Measurements from ENCODE around the gene PDE1A. TPM values are rescaled to one million over a fixed set of nuclear protein-coding genes. Genes with fewer than 3 reads are reported as not detected.

Gene PDE1A
- total and polyA plus RNA-seq, 10 of the 15 experiments (the other 5 are each of a cell fraction or from before 2014, with no cell fraction given): 1.1 TPM; not detected in 9

DNA sequence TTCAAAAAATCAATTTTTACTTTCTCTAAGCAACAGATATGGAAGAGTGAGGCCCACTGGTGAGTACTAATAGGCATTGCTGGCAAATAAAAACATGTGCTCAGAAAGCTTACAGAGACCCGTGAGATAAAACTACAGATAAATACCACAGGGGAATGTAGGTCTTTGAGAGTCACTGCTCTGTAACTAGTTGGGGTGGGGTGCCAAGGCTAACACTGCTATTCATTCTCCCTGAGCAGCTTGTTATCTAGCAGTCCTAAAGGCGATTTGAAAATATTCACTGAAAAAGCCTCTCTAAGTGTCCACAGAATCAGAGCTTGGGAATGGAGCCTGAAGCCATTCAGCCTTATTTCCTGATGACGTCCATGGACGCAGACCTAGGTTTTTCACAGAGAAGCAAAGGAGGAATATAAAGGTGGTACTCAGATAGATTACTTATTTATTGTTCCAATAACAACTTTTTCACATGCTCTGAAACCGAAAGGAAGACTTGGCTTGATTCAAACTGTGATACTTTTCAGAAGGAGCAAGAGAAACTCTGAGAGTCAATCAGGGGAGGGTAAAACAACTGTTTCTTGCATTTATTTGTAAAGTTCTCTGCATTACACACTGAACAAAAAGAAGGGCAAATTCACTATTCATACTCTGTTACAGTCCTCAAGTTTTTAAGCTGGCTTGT lies 252.8 kb downstream of the PDE1A start:
- Histone ChIP-seq H3K79me2 (ENCODE audit: control insufficient read depth, insufficient read depth, low read length) (no peaks in the 10 kb centered on the region), H3K4me2 (ENCODE audit: control insufficient read depth, insufficient read depth) (no peak overlapping the region), H3K4me3 (no peak overlapping the region), H4K20me1 (ENCODE audit: control insufficient read depth, insufficient read depth) (no peaks in the 10 kb centered on the region), H2AFZ (ENCODE audit: control insufficient read depth, low read depth, low read length) (no peak overlapping the region), H3K36me3 (ENCODE audit: control insufficient read depth in 2 of 2, insufficient read depth in 2 of 2, low read length in 1 of 2) (no peaks in the 10 kb centered on the region), H3K9me3 (replicated peaks; ENCODE audit: control insufficient read depth, insufficient read depth, low read length) (no peaks in the 10 kb centered on the region), H3K27ac (ENCODE audit: control insufficient read depth, insufficient read depth) (no peak overlapping the region), H3K9ac (ENCODE audit: control insufficient read depth, insufficient read depth, low read length) (no peak overlapping the region), H3K27me3 (replicated peaks in 1 of 2; ENCODE audit: control insufficient read depth in 2 of 2, insufficient read depth in 2 of 2, low read length in 1 of 2) (no peaks in the 10 kb centered on the region), H3K4me1 (ENCODE audit: control insufficient read depth, insufficient read depth, low read length) (no peaks in the 10 kb centered on the region)
- ChIA-PET POLR2A (no interaction called here), CTCF (no interaction called here), SMC1A (ENCODE audit: uncharacterized antibody, unreplicated experiment) (interaction anchor here (1.5 to 2.6 kb wide), 2 partner anchors 12 to 35 kb away, joined by 3 to 7 read pairs; no protein-coding TSS in a partner anchor), RAD21 (ENCODE audit: unreplicated experiment) (no interaction called here)
- intact Hi-C loops (cut with micrococcal nuclease; ENCODE audit: unreplicated experiment) (no loop called here), in situ Hi-C loops (cut with MboI) (no loop called here)
- no peak for DNase-seq (ENCODE audit: low read depth, low spot score)
- FAIRE-seq: no peak
- BruUV-seq (replicated peaks): no TSS peak
- TF ChIP-seq SREBF2 (IDR thresholded peaks at IDR 0.05; ENCODE audit: low read length) (no peak), NFIC (IDR thresholded peaks at IDR 0.05; ENCODE audit: low read depth, low read length) (no peak), STAT3 (IDR thresholded peaks at IDR 0.05; ENCODE audit: low read depth, low read length) (no peak), CBX5 (IDR thresholded peaks at IDR 0.05; ENCODE audit: low read depth) (no peak), NR2C2 (IDR thresholded peaks at IDR 0.05; ENCODE audit: borderline replicate concordance, control insufficient read depth, insufficient read length, low read depth) (no peak), KAT2A (conservative IDR thresholded peaks at IDR 0.05; ENCODE audit: control insufficient read depth, low read depth, low read length) (no peak), EGR1 (IDR thresholded peaks at IDR 0.05; ENCODE audit: borderline replicate concordance in 1 of 2, low read depth in 2 of 2, low read length in 2 of 2) (no peak), TARDBP (IDR thresholded peaks at IDR 0.05; ENCODE audit: borderline replicate concordance) (no peak)
- TF ChIP-seq, protein P1, sequence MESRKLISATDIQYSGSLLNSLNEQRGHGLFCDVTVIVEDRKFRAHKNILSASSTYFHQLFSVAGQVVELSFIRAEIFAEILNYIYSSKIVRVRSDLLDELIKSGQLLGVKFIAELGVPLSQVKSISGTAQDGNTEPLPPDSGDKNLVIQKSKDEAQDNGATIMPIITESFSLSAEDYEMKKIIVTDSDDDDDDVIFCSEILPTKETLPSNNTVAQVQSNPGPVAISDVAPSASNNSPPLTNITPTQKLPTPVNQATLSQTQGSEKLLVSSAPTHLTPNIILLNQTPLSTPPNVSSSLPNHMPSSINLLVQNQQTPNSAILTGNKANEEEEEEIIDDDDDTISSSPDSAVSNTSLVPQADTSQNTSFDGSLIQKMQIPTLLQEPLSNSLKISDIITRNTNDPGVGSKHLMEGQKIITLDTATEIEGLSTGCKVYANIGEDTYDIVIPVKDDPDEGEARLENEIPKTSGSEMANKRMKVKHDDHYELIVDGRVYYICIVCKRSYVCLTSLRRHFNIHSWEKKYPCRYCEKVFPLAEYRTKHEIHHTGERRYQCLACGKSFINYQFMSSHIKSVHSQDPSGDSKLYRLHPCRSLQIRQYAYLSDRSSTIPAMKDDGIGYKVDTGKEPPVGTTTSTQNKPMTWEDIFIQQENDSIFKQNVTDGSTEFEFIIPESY (IDR thresholded peaks at IDR 0.05): no peak
- TF ChIP-seq, protein P2, sequence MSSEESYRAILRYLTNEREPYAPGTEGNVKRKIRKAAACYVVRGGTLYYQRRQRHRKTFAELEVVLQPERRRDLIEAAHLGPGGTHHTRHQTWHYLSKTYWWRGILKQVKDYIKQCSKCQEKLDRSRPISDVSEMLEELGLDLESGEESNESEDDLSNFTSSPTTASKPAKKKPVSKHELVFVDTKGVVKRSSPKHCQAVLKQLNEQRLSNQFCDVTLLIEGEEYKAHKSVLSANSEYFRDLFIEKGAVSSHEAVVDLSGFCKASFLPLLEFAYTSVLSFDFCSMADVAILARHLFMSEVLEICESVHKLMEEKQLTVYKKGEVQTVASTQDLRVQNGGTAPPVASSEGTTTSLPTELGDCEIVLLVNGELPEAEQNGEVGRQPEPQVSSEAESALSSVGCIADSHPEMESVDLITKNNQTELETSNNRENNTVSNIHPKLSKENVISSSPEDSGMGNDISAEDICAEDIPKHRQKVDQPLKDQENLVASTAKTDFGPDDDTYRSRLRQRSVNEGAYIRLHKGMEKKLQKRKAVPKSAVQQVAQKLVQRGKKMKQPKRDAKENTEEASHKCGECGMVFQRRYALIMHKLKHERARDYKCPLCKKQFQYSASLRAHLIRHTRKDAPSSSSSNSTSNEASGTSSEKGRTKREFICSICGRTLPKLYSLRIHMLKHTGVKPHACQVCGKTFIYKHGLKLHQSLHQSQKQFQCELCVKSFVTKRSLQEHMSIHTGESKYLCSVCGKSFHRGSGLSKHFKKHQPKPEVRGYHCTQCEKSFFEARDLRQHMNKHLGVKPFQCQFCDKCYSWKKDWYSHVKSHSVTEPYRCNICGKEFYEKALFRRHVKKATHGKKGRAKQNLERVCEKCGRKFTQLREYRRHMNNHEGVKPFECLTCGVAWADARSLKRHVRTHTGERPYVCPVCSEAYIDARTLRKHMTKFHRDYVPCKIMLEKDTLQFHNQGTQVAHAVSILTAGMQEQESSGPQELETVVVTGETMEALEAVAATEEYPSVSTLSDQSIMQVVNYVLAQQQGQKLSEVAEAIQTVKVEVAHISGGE (CRISPR knock-in tag; IDR thresholded peaks at IDR 0.05): no peak
- 43% methylated on average over 5 of the region's 5 CpGs for WGBS (ENCODE audit: insufficient coverage, insufficient replicate concordance, low lambda C conversion rate, missing lambda C conversion rate)
- no peak for ATAC-seq

Measured in GM12878 (cell line).